ENCODE results near the gene PRKRIP1.
A peak's percentile ranks its signal among the peaks of the same experiment; 100 is the strongest.

PRKRIP1 gene

GRCh38 chr7:102413611-102414010 is 17.4 kb downstream of the PRKRIP1 start:
- no peaks in the 10 kb centered on the region for H3K27me3 Mint-ChIP-seq
- peak overlapping the region; percentile 36 for H3K27ac Mint-ChIP-seq
- H3K36me3 Mint-ChIP-seq (ENCODE audit: low read depth): peaks cover 74% of the 10 kb centered on the region
- no peaks in the 10 kb centered on the region for H3K9me3 Mint-ChIP-seq
- H3K4me1 Mint-ChIP-seq (ENCODE audit: low read depth): peaks cover 47% of the 10 kb centered on the region
- H3K4me3 Mint-ChIP-seq: no peak overlapping the region

- Mint-ChIP-seq H3K27ac (peak overlapping the region; percentile 97), H3K36me3 (ENCODE audit: low read depth) (peaks cover 71% of the 10 kb centered on the region), H3K4me3 (peak overlapping the region; percentile 59), H3K9me3 (no peaks in the 10 kb centered on the region), H3K4me1 (ENCODE audit: low read depth) (peaks cover 66% of the 10 kb centered on the region), H3K27me3 (no peaks in the 10 kb centered on the region)
These were observed 19.6 kb downstream of the PRKRIP1 start for GRCh38 chr7:102415685-102416225.

GRCh38 chr7:102416406-102416805 is 20.2 kb downstream of the PRKRIP1 start:
- Mint-ChIP-seq H3K4me1 (ENCODE audit: low read depth) (peaks cover 71% of the 10 kb centered on the region), H3K4me3 (peak overlapping the region; percentile 59), H3K27me3 (no peaks in the 10 kb centered on the region), H3K27ac (peak overlapping the region; percentile 97), H3K9me3 (no peaks in the 10 kb centered on the region), H3K36me3 (ENCODE audit: low read depth) (peaks cover 70% of the 10 kb centered on the region)

GRCh38 chr7:102417105-102417504 is 20.9 kb downstream of the PRKRIP1 start:
- Mint-ChIP-seq H3K36me3 (ENCODE audit: low read depth) (peaks cover 63% of the 10 kb centered on the region), H3K27ac (peak overlapping the region; percentile 97), H3K4me1 (ENCODE audit: low read depth) (peaks cover 75% of the 10 kb centered on the region), H3K4me3 (no peak overlapping the region), H3K27me3 (no peaks in the 10 kb centered on the region), H3K9me3 (no peaks in the 10 kb centered on the region)

- no peaks in the 10 kb centered on the region for H3K27me3 Mint-ChIP-seq
- no peak overlapping the region for H3K4me3 Mint-ChIP-seq
- peaks cover 75% of the 10 kb centered on the region for H3K4me1 Mint-ChIP-seq (ENCODE audit: low read depth)
- H3K27ac Mint-ChIP-seq: peak overlapping the region; percentile 15
- peaks cover 54% of the 10 kb centered on the region for H3K36me3 Mint-ChIP-seq (ENCODE audit: low read depth)
- no peaks in the 10 kb centered on the region for H3K9me3 Mint-ChIP-seq
These were observed 22.4 kb downstream of the PRKRIP1 start for GRCh38 chr7:102418592-102418991.

GRCh38 chr7:102421706-102422240 is 25.6 kb downstream of the PRKRIP1 start:
- H3K27ac Mint-ChIP-seq: no peak overlapping the region
- peaks cover 77% of the 10 kb centered on the region for H3K4me1 Mint-ChIP-seq (ENCODE audit: low read depth)
- peaks cover 50% of the 10 kb centered on the region for H3K36me3 Mint-ChIP-seq (ENCODE audit: low read depth)
- H3K27me3 Mint-ChIP-seq: no peaks in the 10 kb centered on the region
- no peaks in the 10 kb centered on the region for H3K9me3 Mint-ChIP-seq
- H3K4me3 Mint-ChIP-seq: no peak overlapping the region

GRCh38 chr7:102424129-102424551 is 28.0 kb downstream of the PRKRIP1 start:
- Mint-ChIP-seq H3K4me1 (ENCODE audit: low read depth) (peaks cover 75% of the 10 kb centered on the region), H3K27me3 (no peaks in the 10 kb centered on the region), H3K9me3 (no peaks in the 10 kb centered on the region), H3K4me3 (no peak overlapping the region), H3K27ac (peak overlapping the region; percentile 100), H3K36me3 (ENCODE audit: low read depth) (peaks cover 37% of the 10 kb centered on the region)

GRCh38 chr7:102424787-102425218 is 28.6 kb downstream of the PRKRIP1 start:
- peaks cover 33% of the 10 kb centered on the region for H3K36me3 Mint-ChIP-seq (ENCODE audit: low read depth)
- H3K4me3 Mint-ChIP-seq: peak overlapping the region; percentile 17
- no peaks in the 10 kb centered on the region for H3K9me3 Mint-ChIP-seq
- H3K27ac Mint-ChIP-seq: peak overlapping the region; percentile 100
- no peaks in the 10 kb centered on the region for H3K27me3 Mint-ChIP-seq
- peaks cover 75% of the 10 kb centered on the region for H3K4me1 Mint-ChIP-seq (ENCODE audit: low read depth)

GRCh38 chr7:102425639-102426267 is 29.6 kb downstream of the PRKRIP1 start:
- Mint-ChIP-seq H3K27ac (peak overlapping the region; percentile 100), H3K4me1 (ENCODE audit: low read depth) (peaks cover 72% of the 10 kb centered on the region), H3K9me3 (no peaks in the 10 kb centered on the region), H3K36me3 (ENCODE audit: low read depth) (peaks cover 26% of the 10 kb centered on the region), H3K4me3 (peak overlapping the region; percentile 83), H3K27me3 (no peaks in the 10 kb centered on the region)

- H3K9me3 Mint-ChIP-seq: no peaks in the 10 kb centered on the region
- peak overlapping the region; percentile 100 for H3K27ac Mint-ChIP-seq
- H3K36me3 Mint-ChIP-seq (ENCODE audit: low read depth): peaks cover 20% of the 10 kb centered on the region
- H3K4me1 Mint-ChIP-seq (ENCODE audit: low read depth): peaks cover 74% of the 10 kb centered on the region
- H3K27me3 Mint-ChIP-seq: no peaks in the 10 kb centered on the region
- H3K4me3 Mint-ChIP-seq: peak overlapping the region; percentile 83
These were observed 30.3 kb downstream of the PRKRIP1 start for GRCh38 chr7:102426268-102427018.

- H3K4me1 Mint-ChIP-seq (ENCODE audit: low read depth): peaks cover 75% of the 10 kb centered on the region
- peaks cover 20% of the 10 kb centered on the region for H3K36me3 Mint-ChIP-seq (ENCODE audit: low read depth)
- no peaks in the 10 kb centered on the region for H3K27me3 Mint-ChIP-seq
- H3K27ac Mint-ChIP-seq: peak overlapping the region; percentile 100
- peak overlapping the region; percentile 83 for H3K4me3 Mint-ChIP-seq
- no peaks in the 10 kb centered on the region for H3K9me3 Mint-ChIP-seq
These were observed 30.8 kb downstream of the PRKRIP1 start for GRCh38 chr7:102427019-102427405.

- H3K4me1 Mint-ChIP-seq (ENCODE audit: low read depth): peaks cover 83% of the 10 kb centered on the region
- H3K4me3 Mint-ChIP-seq: no peak overlapping the region
- H3K27ac Mint-ChIP-seq: peak overlapping the region; percentile 87
- H3K36me3 Mint-ChIP-seq (ENCODE audit: low read depth): peaks cover 16% of the 10 kb centered on the region
- no peaks in the 10 kb centered on the region for H3K27me3 Mint-ChIP-seq
- H3K9me3 Mint-ChIP-seq: no peaks in the 10 kb centered on the region
These were observed 33.2 kb downstream of the PRKRIP1 start for GRCh38 chr7:102429141-102429899.

GRCh38 chr7:102431617-102432298 is 35.6 kb downstream of the PRKRIP1 start:
- H3K27ac Mint-ChIP-seq: peak overlapping the region; percentile 90
- no peaks in the 10 kb centered on the region for H3K27me3 Mint-ChIP-seq
- H3K4me1 Mint-ChIP-seq (ENCODE audit: low read depth): peaks cover 77% of the 10 kb centered on the region
- no peaks in the 10 kb centered on the region for H3K9me3 Mint-ChIP-seq
- peaks cover 13% of the 10 kb centered on the region for H3K36me3 Mint-ChIP-seq (ENCODE audit: low read depth)
- peak overlapping the region; percentile 68 for H3K4me3 Mint-ChIP-seq
